KOPT-K1 (cell line): ENCODE data around the gene AKAP8L.

Source experiments
- H3K27ac ChIP-seq: fragments of 200-600 bp; sonication (generic); 2 replicates; pipeline ENCODE4 v1.5.1; 2016; ENCODE audit warnings: antibody characterized with exemption, mild to moderate bottlenecking, low read depth, low read length; ENCODE audit not compliant: poor library complexity, severe bottlenecking
- H3K36me3 ChIP-seq: fragments of 200-600 bp; sonication (generic); 2 replicates; pipeline ENCODE4 v1.5.1; 2017; ENCODE audit warnings: antibody characterized with exemption, mild to moderate bottlenecking, low read length, moderate library complexity; ENCODE audit not compliant: insufficient read depth
- H3K9me3 ChIP-seq: fragments of 200-600 bp; sonication (generic); 2 replicates; pipeline ENCODE4 v1.5.1; 2017; ENCODE audit warnings: antibody characterized with exemption, low read length, mild to moderate bottlenecking; ENCODE audit not compliant: insufficient read depth, poor library complexity, severe bottlenecking

The AKAP8L gene

GRCh38 chr19:15429825-15430467, 11.2 kb upstream of the AKAP8L start:
- Histone ChIP-seq H3K36me3 (peaks cover 56% of the 10 kb centered on the region), H3K27ac (no peak overlapping the region), H3K9me3 (no peaks in the 10 kb centered on the region)

DNA sequence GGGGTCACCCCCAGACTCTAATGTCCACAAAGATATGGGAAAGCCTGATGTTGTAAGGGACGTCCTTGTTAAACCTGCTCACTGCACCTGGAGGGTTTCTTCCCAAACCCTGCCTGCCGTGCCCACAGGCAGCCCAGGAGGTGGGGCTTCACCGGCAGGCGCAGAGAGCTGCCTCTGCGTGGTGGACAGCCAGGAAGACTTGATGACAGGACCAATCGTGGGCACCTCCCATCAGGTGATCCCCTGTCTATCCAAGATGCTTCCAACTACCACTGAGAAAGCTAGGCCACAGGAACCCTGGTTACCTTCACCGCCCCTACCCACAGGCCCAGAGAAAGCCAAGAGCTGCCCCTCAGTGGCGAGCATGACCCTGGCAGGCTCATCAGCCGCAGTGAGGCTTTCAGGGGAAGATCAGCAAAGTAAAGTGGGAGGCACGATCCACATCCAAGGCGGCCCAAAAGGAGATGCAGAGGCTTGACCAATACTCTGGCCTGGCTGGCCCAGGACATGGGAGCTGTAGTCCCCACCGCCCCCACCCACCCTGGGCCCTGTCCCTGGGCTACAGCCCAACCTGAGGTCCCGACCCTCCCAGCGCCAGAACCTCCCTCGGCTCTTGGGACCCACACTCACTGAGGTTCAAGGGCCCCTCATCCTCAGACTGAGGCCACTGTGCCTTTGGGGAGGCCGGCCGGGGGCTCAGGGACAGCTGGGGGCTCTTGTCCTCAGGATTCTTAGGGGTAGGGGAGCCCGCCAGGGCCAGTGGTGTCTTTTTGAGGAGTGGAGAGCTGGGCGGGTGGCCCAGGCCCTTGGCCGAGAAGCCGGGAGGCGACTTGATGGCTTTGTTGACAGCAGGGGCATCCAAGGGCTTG, 10.4 kb upstream of the AKAP8L start:
- peaks cover 64% of the 10 kb centered on the region for H3K36me3 ChIP-seq

DNA sequence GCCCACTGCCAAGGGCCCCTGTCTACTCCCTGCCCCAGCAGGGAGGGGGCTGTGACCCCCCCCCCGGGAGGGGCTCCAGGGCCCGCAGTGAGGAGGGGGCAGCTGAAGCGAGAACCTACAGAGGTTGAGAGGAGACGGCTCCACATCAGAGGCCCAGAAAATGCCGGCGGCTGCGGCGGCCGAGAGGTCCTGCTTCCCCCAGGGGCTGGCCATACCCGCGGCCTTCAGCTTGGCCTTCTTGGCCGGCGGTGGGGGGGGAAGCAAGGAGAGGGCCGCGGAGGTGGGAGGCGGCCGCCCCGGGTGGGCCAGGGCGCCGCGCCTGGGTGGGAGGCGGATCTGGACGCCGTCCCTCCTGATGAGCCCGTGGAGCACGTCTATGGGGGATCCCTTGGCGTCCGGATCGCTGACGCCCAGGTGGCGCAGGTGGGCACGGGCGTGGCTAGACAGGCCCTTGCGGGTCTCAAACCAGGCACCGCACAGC, 9.2 kb upstream of the AKAP8L start:
- Histone ChIP-seq H3K9me3 (no peaks in the 10 kb centered on the region), H3K36me3 (peaks cover 76% of the 10 kb centered on the region), H3K27ac (no peak overlapping the region)

More for the DNA sequence above, 10.4 kb upstream of the AKAP8L start:
- no peak overlapping the region for H3K27ac ChIP-seq
- H3K9me3 ChIP-seq = no peaks in the 10 kb centered on the region

DNA sequence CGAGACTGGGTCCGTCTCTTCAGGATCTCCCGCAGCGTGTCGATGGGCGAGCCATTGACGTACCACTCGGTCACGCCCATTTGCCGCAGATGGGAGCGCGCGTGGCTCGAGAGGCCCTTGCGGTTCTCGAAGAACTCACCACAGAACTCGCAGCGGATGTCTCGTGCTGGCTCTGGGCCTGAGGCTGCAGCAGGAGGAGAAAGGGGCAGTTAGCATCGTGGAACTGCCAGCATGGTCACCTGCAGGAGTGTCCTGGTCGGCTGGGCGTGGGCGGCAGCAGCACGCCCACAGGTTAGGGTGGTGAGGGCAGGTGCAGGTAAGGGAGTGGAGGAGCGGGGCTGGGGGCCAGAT, 8.5 kb upstream of the AKAP8L start:
- Histone ChIP-seq H3K36me3 (peaks cover 83% of the 10 kb centered on the region), H3K9me3 (no peaks in the 10 kb centered on the region), H3K27ac (no peak overlapping the region)

GRCh38 chr19:15426485-15427349, 7.9 kb upstream of the AKAP8L start:
- no peaks in the 10 kb centered on the region for H3K9me3 ChIP-seq
- H3K27ac ChIP-seq = no peak overlapping the region
- H3K36me3 ChIP-seq = peaks cover 89% of the 10 kb centered on the region

- Histone ChIP-seq H3K9me3 (no peaks in the 10 kb centered on the region), H3K36me3 (peaks cover 89% of the 10 kb centered on the region), H3K27ac (no peak overlapping the region)
Observed at GRCh38 chr19:15425321-15425950, 6.6 kb upstream of the AKAP8L start.

GRCh38 chr19:15424692-15425272, 6.0 kb upstream of the AKAP8L start:
- H3K27ac ChIP-seq = no peak overlapping the region
- H3K36me3 ChIP-seq = peaks cover 86% of the 10 kb centered on the region
- H3K9me3 ChIP-seq = no peaks in the 10 kb centered on the region

DNA sequence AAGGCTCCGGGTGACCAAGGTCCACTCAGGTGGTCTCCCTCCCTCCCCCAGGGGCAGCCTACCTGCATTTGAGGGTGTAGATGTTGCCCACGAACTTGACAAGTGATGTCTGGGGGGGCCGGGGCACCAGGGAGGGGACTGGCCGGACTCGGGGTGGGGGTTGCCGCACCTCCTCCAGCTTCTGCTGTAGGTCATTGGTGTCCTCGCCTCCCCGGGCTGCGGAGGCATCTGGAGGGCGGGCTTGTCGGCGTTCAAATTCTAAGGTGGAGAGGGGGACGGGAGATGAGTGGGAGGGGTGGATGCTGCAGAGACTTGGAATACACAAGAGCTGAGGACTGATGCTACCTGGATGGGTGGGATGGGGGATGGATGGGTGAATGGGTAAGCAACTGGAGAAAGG, 5.3 kb upstream of the AKAP8L start:
- no peak overlapping the region for H3K27ac ChIP-seq
- H3K36me3 ChIP-seq = peaks cover 80% of the 10 kb centered on the region
- no peaks in the 10 kb centered on the region for H3K9me3 ChIP-seq

GRCh38 chr19:15423130-15423529, 4.3 kb upstream of the AKAP8L start:
- Histone ChIP-seq H3K36me3 (peaks cover 70% of the 10 kb centered on the region), H3K27ac (no peak overlapping the region)

DNA sequence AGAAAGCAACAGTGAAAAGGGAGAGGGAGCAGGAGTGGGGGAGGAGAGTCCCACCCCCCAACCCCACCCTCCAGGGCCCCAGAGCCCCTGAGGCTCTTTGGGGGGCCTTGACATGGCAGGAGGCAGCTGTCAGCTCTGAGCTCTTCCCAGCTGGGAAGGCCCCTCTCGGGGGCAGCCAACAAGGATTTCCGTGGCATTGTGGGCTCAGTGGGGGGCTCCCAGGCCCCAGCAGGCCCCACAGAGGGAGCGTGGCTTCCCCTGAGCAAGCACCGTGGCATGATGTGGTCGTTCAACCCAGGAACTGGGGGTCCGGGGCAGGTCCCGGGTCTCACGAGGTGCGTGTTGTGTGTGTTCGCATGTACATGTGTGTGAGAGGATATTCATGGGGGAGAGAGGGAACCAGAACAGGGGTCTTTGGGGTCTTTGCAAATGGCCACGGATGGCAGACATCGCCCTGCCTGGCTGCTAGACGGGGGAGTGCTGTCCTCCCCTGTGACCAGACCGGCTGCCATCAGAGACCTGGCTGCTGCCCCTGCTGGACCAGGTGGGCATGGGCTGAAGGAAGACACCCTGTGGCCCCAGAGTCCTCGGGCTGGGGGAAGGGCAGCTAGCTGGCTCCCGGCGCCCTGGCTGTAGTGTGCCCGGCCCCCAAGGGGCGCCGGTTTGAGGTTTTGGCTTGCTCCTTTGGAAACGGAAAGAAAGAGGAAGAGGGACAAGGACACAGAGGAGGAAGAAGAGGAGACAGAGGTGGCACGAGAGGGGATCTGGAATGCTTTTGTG, 3.7 kb upstream of the AKAP8L start:
- Histone ChIP-seq H3K36me3 (peaks cover 64% of the 10 kb centered on the region), H3K27ac (no peak overlapping the region), H3K9me3 (no peaks in the 10 kb centered on the region)

More at GRCh38 chr19:15423130-15423529, 4.3 kb upstream of the AKAP8L start:
- H3K9me3 ChIP-seq = no peaks in the 10 kb centered on the region

DNA sequence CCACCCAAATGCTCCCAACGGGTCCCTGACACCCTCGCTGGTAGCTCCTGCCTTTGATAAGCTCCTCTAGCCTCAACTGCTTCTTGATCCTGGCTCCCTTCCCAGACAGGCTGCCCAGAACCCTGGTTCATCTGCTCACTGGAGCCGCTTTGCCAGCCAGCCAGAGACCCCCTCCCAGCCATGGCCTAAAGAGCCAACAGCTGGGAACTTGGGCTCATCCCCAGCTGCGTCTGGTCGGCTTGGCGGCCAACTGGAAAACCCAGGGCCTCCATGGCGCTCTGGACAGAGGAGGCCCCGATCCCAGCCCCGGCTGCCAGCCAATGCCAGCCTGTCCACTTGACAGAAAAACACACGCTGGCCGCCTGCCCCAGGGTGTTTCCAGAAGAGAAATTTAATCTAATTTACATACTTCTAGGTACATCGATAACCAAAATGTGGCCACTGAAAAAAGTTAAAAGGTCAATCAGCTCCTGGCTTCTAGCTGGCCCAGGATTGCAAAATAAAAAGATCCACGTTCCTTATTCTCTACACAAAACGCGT, 3.0 kb upstream of the AKAP8L start:
- Histone ChIP-seq H3K9me3 (no peaks in the 10 kb centered on the region), H3K27ac (no peak overlapping the region), H3K36me3 (peaks cover 57% of the 10 kb centered on the region)

- Histone ChIP-seq H3K9me3 (no peaks in the 10 kb centered on the region), H3K27ac (no peak overlapping the region), H3K36me3 (peaks cover 57% of the 10 kb centered on the region)
Observed at GRCh38 chr19:15421136-15421695, 2.4 kb upstream of the AKAP8L start.

- peaks cover 55% of the 10 kb centered on the region for H3K36me3 ChIP-seq
- H3K27ac ChIP-seq = peak overlapping the region; percentile 25
- H3K9me3 ChIP-seq = no peaks in the 10 kb centered on the region
Observed at GRCh38 chr19:15419413-15420025, 731 bp upstream of the AKAP8L start.
